ENCODE results near the gene PACS2.

PACS2 gene

GRCh38 chr14:105412771-105413543 is 98.4 kb downstream of the PACS2 start:
- in situ Hi-C loops (cut with MboI; ENCODE audit: low pct_unique_long_range_greater_than_20kb, low sequenced_read_pairs) = no loop called here
- DNase-seq = no peak

GRCh38 chr14:105413544-105413886 is 99.0 kb downstream of the PACS2 start:
- in situ Hi-C loops (cut with MboI; ENCODE audit: low pct_unique_long_range_greater_than_20kb, low sequenced_read_pairs) = no loop called here
- no peak for DNase-seq

GRCh38 chr14:105414456-105415371 is 100.2 kb downstream of the PACS2 start:
- DNase-seq = peak; percentile 69

GRCh38 chr14:105415481-105416428 is 101.2 kb downstream of the PACS2 start:
- no peak for DNase-seq
- in situ Hi-C loops (cut with MboI; ENCODE audit: low pct_unique_long_range_greater_than_20kb, low sequenced_read_pairs) = no loop called here

More at GRCh38 chr14:105414456-105415371, 100.2 kb downstream of the PACS2 start:
- in situ Hi-C loops (cut with MboI; ENCODE audit: low pct_unique_long_range_greater_than_20kb, low sequenced_read_pairs) = no loop called here

GRCh38 chr14:105416671-105417070 is 102.1 kb downstream of the PACS2 start:
- no peak for DNase-seq
- in situ Hi-C loops (cut with MboI; ENCODE audit: low pct_unique_long_range_greater_than_20kb, low sequenced_read_pairs) = no loop called here

GRCh38 chr14:105417690-105418121 is 103.2 kb downstream of the PACS2 start:
- in situ Hi-C loops (cut with MboI; ENCODE audit: low pct_unique_long_range_greater_than_20kb, low sequenced_read_pairs) = no loop called here
- no peak for DNase-seq

- in situ Hi-C loops (cut with MboI; ENCODE audit: low pct_unique_long_range_greater_than_20kb, low sequenced_read_pairs) = no loop called here
- DNase-seq = no peak
These were observed 104.0 kb downstream of the PACS2 start for GRCh38 chr14:105418269-105419194.

- no peak for DNase-seq
- in situ Hi-C loops (cut with MboI; ENCODE audit: low pct_unique_long_range_greater_than_20kb, low sequenced_read_pairs) = no loop called here
These were observed 104.9 kb downstream of the PACS2 start, which contains the start of gene MTA1 for GRCh38 chr14:105419195-105420091. Gene MTA1 (plus strand): TSS chr14:105419827. CDS start chr14:105420036, 209 bp downstream.

- no peak for DNase-seq
- in situ Hi-C loops (cut with MboI; ENCODE audit: low pct_unique_long_range_greater_than_20kb, low sequenced_read_pairs) = no loop called here
These were observed 105.8 kb downstream of the PACS2 start for GRCh38 chr14:105420101-105420973.

GRCh38 chr14:105420974-105421674 is 106.6 kb downstream of the PACS2 start:
- in situ Hi-C loops (cut with MboI; ENCODE audit: low pct_unique_long_range_greater_than_20kb, low sequenced_read_pairs) = no loop called here
- DNase-seq = no peak

- in situ Hi-C loops (cut with MboI; ENCODE audit: low pct_unique_long_range_greater_than_20kb, low sequenced_read_pairs) = no loop called here
- DNase-seq = peak; percentile 40
These were observed 107.4 kb downstream of the PACS2 start for GRCh38 chr14:105421723-105422615.

- in situ Hi-C loops (cut with MboI; ENCODE audit: low pct_unique_long_range_greater_than_20kb, low sequenced_read_pairs) = no loop called here
- no peak for DNase-seq
These were observed 108.3 kb downstream of the PACS2 start for GRCh38 chr14:105422695-105423487.

GRCh38 chr14:105423488-105424195 is 109.1 kb downstream of the PACS2 start:
- in situ Hi-C loops (cut with MboI; ENCODE audit: low pct_unique_long_range_greater_than_20kb, low sequenced_read_pairs) = no loop called here
- DNase-seq = no peak

All from KBM-7 (cell line).